ENCODE data around the gene SPSB3.

- TF ChIP-seq POLR2A (IDR thresholded peaks at IDR 0.05) (no peak), CTCF (IDR thresholded peaks at IDR 0.05 in 4 of 5, conservative IDR thresholded peaks at IDR 0.05 in 1 of 5) (no peak)
Measured at GRCh38 chr16:1815461-1815860, 33.1 kb upstream of the SPSB3 start.

Data from gastrocnemius medialis (tissue), 4 donors.